Right lobe of liver (tissue), 6 donors: Measurements from ENCODE around the gene IFT43. TPM values are rescaled to one million over a fixed set of nuclear protein-coding genes. Genes with fewer than 3 reads are reported as not detected.

Source experiments
- ATAC-seq, 4 donors: fragments of 200-7000 bp; cut with Tn5 transposase; one replicate each; pipeline ENCODE4 v1.9.1; 2020; ENCODE audit warnings: mild to moderate bottlenecking in 4 of 4, moderate library complexity in 4 of 4
- DNase-seq, 3 donors: peaks; one replicate each; pipeline ENCODE4 v3.0.0-alpha.2; 2020
- H3K27ac ChIP-seq, 3 donors: fragments of 200-600 bp; one replicate each; pipeline ENCODE4 v1.8.0; 2022
- H3K27me3 ChIP-seq, 2 donors: fragments of 200-600 bp; one replicate each; pipeline ENCODE4 v1.8.0; 2022
- H3K36me3 ChIP-seq, 4 donors: fragments of 200-600 bp; sonication (generic) in 1 of 4; one replicate each; pipeline versions ENCODE4 v1.5.1 to v1.8.0; 2017 to 2022; ENCODE audit warnings: control low read depth in 1 of 4
- H3K4me1 ChIP-seq, 4 donors: fragments of 200-600 bp; sonication (generic) in 1 of 4; one replicate each; pipeline versions ENCODE4 v1.5.1 to v1.8.0; 2017 to 2022; ENCODE audit warnings: control low read depth in 1 of 4
- H3K4me3 ChIP-seq, 3 donors: fragments of 200-600 bp; one replicate each; pipeline ENCODE4 v1.8.0; 2022
- H3K9me3 ChIP-seq, 4 donors: fragments of 200-600 bp; sonication (generic) in 1 of 4; one replicate each; pipeline versions ENCODE4 v1.5.1 to v1.8.0; 2017 to 2022; ENCODE audit warnings: control low read depth in 1 of 4
- POLR2A ChIP-seq: fragments of 450-650 bp; IDR thresholded peaks from one replicate; pipeline ENCODE4 v1.6.1; 2017; ENCODE audit warnings: antibody characterized with exemption, mild to moderate bottlenecking
- WGBS: methylation state at CpG from one replicate; pipeline ENCODE4 v1.1.6; 2018; ENCODE audit warnings: low coverage, low lambda C conversion rate; ENCODE audit not compliant: insufficient coverage; ENCODE audit errors: missing lambda C conversion rate; 5-methylcytosine and 5-hydroxymethylcytosine counted together
- intact Hi-C, 2 donors: fragments of 100-400 bp; cut with DNase I; formaldehyde crosslinking; loops; one replicate each; pipeline versions ENCODE4 v1.11.2 to v1.14.1; 2022
- long read RNA-seq: library from polyadenylated mRNA; unstranded; transcript quantifications from one replicate; pipeline ENCODE4 v2.0.0, GENCODE V29; 2019
- total RNA-seq, 6 experiments: library from RNA; depleted of rRNA in 2 of 6; stranded (reverse); fragments of >200 nt in 2 of 6; fragmentation: NEBNext Ultra II Directional in 3 of 6; extraction: Animal tissue kit (Norgen Biotek cat#: 25700) in 3 of 6; gene quantifications; one replicate each; pipeline versions ENCODE4 v1.1.0 to v1.2.4, GENCODE V29; 2016 to 2023
- TF ChIP-seq, protein P1 (sequence below), 4 donors: fragments of 200-600 bp in 3 of 4; fragments of 450-650 bp in 1 of 4; IDR thresholded peaks; one replicate each; pipeline versions ENCODE4 v1.5.1 to v1.8.0; 2016 to 2022; ENCODE audit warnings: antibody characterized with exemption in 4 of 4, mild to moderate bottlenecking in 2 of 4
- donor health status: DM: no; HTN: yes; CAD: no.
- donor health status: DM: no; HTN: no; CAD: no.
- donor health status: DM: no; HTN: no; CAD: no.
- donor health status: DM: no; HTN: yes; CAD: no.
- donor health status: DM: no; HTN: yes; CAD: no.

IFT43 gene
- 10 to 100 TPM; 13.8 to 36.6 (median 20.7) TPM for total RNA-seq
- long read RNA-seq, transcript IFT43-202 (9 exons, 833 nt) = major isoform, 10 of 17 reads
- long read RNA-seq, partial matches to known transcripts = 1 of 17 reads
- long read RNA-seq, other reads (novel, unspliced or antisense) = 3 of 17 reads

DNA sequence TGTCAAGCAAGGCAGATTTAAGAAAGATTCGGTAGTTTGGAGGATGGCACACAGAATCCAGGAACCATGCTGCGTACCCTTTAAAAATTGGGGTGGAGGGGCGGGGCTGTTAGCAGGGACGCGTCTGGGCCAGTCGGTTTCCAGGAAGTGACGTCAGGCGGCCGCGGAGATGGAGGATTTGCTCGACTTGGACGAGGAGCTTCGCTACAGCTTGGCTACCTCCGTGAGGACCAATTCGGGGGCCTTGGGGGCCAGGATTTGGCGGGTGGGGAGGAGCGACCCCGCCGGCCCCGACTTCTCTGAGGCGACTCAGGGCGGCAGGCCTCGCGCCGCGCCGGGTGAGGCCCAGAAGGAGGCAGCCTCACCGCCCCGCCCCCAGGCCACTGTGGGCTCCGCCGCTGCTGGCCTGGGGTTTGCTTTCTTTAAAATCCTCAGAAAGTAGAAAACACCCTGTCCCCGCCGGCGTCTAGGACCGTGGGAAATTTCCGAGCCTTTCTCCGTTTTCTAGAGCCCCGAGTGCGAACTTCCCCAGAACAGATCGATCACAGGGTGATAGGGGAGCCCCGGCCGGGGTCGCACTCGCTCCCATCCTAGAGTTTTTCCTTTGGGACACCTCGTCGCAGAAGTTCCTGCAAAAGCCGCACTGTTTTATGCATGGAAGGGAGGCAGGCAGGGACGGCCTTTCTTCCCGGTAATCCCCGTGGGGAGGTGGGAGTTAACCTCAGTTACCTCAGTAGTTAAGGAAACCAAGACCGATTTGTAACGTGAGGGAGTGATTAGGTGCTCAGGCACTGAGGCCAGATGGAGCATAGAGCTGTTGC, at the start of gene IFT43:
TSS of gene IFT43 (plus strand) at position 146 of the 821 bp plus-strand sequence. CDS start at position 170, 24 bp downstream.
- H3K27me3 ChIP-seq = no peaks in the 10 kb centered on the region
- 0% methylated on average over 16 of the region's 52 CpGs for WGBS
- peak; percentile 93 to 95 (median 94) for DNase-seq
- peaks cover 0 to 38% (median 19%) of the 10 kb centered on the region in 4 donors for H3K4me1 ChIP-seq
- intact Hi-C loops = loop anchor here in 1 of 2 donors (10.0 kb wide), 1 partner anchor 81 kb away; no protein-coding TSS in a partner anchor
- no peaks in the 10 kb centered on the region for H3K9me3 ChIP-seq
- peak within 1 kb of the TSS; percentile 78 to 95 (median 80) for H3K27ac ChIP-seq
- peak; percentile 38 to 60 (median 59) for ATAC-seq
- H3K36me3 ChIP-seq = no peaks in the 10 kb centered on the region
- peak within 1 kb of the TSS; percentile 83 to 93 (median 88) for H3K4me3 ChIP-seq
- peak; percentile 93 for TF ChIP-seq POLR2A
- TF ChIP-seq, protein P1, sequence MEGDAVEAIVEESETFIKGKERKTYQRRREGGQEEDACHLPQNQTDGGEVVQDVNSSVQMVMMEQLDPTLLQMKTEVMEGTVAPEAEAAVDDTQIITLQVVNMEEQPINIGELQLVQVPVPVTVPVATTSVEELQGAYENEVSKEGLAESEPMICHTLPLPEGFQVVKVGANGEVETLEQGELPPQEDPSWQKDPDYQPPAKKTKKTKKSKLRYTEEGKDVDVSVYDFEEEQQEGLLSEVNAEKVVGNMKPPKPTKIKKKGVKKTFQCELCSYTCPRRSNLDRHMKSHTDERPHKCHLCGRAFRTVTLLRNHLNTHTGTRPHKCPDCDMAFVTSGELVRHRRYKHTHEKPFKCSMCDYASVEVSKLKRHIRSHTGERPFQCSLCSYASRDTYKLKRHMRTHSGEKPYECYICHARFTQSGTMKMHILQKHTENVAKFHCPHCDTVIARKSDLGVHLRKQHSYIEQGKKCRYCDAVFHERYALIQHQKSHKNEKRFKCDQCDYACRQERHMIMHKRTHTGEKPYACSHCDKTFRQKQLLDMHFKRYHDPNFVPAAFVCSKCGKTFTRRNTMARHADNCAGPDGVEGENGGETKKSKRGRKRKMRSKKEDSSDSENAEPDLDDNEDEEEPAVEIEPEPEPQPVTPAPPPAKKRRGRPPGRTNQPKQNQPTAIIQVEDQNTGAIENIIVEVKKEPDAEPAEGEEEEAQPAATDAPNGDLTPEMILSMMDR (IDR thresholded peaks at IDR 0.05) = no peak

DNA sequence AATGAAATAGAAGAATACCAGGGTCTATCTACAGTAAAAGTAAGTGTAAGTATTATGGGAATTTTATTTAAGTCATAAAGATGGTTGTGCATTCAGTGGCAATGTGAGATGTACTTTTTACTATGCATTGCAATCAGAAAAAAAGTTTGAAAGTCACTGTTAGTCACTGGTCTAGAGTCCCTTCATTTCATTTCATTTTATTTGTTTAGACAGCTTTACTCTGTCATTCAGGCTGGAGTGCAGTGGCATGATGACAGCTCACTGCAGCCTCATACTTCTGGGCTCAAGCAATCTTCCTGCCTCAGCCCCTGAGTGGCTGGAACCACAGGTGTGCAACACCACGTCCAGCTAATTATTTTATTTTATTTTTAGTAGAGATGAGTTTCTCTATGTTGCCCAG, 46.4 kb upstream of the IFT43 start:
- intact Hi-C loops = no loop called here
- Histone ChIP-seq H3K27ac (no peak overlapping the region), H3K9me3 (no peaks in the 10 kb centered on the region), H3K27me3 (no peaks in the 10 kb centered on the region), H3K36me3 (no peaks in the 10 kb centered on the region), H3K4me1 (no peaks in the 10 kb centered on the region), H3K4me3 (no peak overlapping the region)
- whole genome bisulfite sequencing = 83% methylated on average over 1 of the region's 1 CpG
- ATAC-seq (no peak), DNase-seq (no peak)
- no peak for TF ChIP-seq POLR2A
- TF ChIP-seq, protein P1 (IDR thresholded peaks at IDR 0.05) = no peak

DNA sequence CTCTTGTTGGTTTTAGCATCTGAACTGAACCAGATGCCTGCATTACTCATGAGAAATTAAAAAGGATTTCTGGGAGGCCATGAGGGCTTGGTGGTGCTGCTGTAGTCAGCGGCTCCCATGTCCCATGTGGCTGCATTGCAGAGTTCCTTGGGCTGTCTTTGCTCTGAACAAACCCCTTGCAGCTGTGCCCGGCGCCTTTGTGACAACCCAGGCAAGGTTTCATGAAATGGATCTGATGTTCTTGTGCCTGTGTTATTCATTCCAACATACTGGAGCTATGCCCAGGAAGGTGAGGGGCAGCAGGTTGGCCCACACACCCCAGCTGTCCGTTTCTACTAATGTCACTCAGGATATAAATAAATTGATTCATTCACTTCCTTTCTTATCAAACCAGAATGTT, 44.5 kb upstream of the IFT43 start:
- no peak for ATAC-seq
- Histone ChIP-seq H3K27ac (no peak overlapping the region), H3K27me3 (no peaks in the 10 kb centered on the region), H3K4me3 (no peak overlapping the region), H3K9me3 (no peaks in the 10 kb centered on the region), H3K4me1 (no peaks in the 10 kb centered on the region), H3K36me3 (no peaks in the 10 kb centered on the region)
- TF ChIP-seq, protein P1 (IDR thresholded peaks at IDR 0.05) = no peak
- TF ChIP-seq POLR2A = no peak
- intact Hi-C loops = no loop called here
- WGBS = 82% methylated on average over 3 of the region's 4 CpGs
- no peak for DNase-seq

DNA sequence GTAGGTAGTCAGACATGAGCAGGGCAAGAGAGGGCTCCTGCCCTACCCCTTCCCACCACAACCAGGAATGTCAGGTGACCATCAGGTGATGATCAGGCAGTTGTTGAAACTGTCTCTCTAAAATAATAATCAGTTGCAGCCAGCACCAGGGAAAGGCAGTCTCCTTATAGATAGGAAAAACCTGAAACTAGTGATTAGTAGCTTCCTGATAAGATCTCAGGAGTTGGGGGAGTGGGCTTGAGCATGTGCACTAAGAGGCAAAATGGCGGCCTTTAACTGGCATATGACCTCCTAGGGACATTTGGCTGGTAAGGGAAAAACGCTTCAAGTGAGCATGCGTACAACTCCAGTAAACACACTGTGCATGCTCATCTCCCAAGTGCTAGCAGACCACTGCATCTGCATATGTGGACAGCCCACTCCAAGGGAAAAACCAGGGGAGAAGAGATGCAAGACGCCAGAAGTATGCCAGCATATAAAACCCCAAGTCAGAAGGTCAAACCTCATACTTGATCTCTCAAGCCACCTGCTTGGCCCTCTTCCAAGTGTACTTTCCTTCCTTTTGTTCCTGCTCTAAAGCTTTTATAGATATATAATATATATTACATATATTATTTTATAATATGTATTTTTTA, 40.8 kb upstream of the IFT43 start:
- TF ChIP-seq, protein P1 (IDR thresholded peaks at IDR 0.05) = no peak
- TF ChIP-seq POLR2A = no peak
- intact Hi-C loops = no loop called here

More for the DNA sequence above, 40.8 kb upstream of the IFT43 start:
- Histone ChIP-seq H3K36me3 (no peaks in the 10 kb centered on the region), H3K4me1 (no peaks in the 10 kb centered on the region), H3K9me3 (no peaks in the 10 kb centered on the region), H3K4me3 (no peak overlapping the region), H3K27ac (no peak overlapping the region), H3K27me3 (no peaks in the 10 kb centered on the region)
- ATAC-seq (no peak), DNase-seq (no peak)
- WGBS = 100% methylated on average over 4 of the region's 4 CpGs
